Measurements from ENCODE around the gene LANCL2. TPM values are rescaled to one million over a fixed set of nuclear protein-coding genes. Genes with fewer than 3 reads are reported as not detected.

The LANCL2 gene
- total RNA-seq, 2 donors from 2014 or later: 6.6 to 11.4 TPM

DNA sequence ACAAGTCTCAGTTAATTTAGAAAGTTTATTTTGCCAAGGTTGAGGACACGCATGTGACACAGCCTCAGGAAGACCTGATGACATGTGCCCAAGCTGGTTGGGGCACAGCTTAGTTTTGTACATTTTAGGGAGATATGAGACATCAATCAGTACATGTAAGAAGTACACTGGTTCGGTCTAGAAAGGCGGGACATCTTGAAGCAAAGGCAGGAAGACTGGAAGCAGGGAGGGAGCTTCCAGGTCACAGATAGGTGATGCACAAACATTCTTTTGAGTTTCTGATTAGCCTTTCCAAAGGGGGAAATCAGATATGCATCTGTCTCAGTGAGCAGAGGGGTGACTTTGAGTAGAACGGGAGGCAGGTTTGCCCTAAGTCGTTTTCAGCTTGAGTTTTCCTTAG lies 29.4 kb upstream of the LANCL2 start:
- no peaks in the 10 kb centered on the region for H3K9me3 ChIP-seq
- H3K4me3 ChIP-seq: no peak overlapping the region
- ATAC-seq (ENCODE audit: insufficient number of reproducible peaks, low FRiP score, low read depth) (no peak), DNase-seq (ENCODE audit: low spot score) (no peak)
- no peak overlapping the region for H3K27ac ChIP-seq
- no peaks in the 10 kb centered on the region for H3K36me3 ChIP-seq
- H3K27me3 ChIP-seq (replicated peaks; ENCODE audit: insufficient read depth): no peaks in the 10 kb centered on the region
- H3K4me1 ChIP-seq (ENCODE audit: control insufficient read depth in 1 of 2, low read depth in 2 of 2): no peaks in the 10 kb centered on the region
- TF ChIP-seq, protein P1, sequence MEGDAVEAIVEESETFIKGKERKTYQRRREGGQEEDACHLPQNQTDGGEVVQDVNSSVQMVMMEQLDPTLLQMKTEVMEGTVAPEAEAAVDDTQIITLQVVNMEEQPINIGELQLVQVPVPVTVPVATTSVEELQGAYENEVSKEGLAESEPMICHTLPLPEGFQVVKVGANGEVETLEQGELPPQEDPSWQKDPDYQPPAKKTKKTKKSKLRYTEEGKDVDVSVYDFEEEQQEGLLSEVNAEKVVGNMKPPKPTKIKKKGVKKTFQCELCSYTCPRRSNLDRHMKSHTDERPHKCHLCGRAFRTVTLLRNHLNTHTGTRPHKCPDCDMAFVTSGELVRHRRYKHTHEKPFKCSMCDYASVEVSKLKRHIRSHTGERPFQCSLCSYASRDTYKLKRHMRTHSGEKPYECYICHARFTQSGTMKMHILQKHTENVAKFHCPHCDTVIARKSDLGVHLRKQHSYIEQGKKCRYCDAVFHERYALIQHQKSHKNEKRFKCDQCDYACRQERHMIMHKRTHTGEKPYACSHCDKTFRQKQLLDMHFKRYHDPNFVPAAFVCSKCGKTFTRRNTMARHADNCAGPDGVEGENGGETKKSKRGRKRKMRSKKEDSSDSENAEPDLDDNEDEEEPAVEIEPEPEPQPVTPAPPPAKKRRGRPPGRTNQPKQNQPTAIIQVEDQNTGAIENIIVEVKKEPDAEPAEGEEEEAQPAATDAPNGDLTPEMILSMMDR (IDR thresholded peaks at IDR 0.05): no peak

DNA sequence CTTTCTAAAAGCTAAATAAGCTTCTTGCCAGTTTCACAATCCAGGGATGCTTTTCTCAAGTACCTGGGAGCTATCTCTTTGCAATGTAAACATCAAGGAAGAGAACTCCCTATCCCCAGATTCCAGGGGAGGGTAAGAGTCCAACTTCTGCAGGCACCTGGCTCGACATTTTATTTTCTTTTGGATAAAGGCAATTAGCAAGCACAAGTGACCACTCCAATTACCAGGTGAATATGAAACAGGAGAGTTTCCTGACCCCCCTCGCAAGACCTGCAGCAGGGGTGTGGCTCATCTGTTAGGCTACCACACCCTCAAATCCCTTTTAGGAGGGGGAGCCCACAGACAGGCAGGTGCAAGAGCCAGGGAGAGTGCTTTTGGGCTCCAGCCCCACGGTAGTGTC lies 28.6 kb upstream of the LANCL2 start:
- no peak for DNase-seq (ENCODE audit: low spot score)
- Histone ChIP-seq H3K4me3 (no peak overlapping the region), H3K9me3 (no peaks in the 10 kb centered on the region), H3K36me3 (no peaks in the 10 kb centered on the region), H3K27me3 (replicated peaks; ENCODE audit: insufficient read depth) (no peaks in the 10 kb centered on the region), H3K27ac (no peak overlapping the region), H3K4me1 (ENCODE audit: control insufficient read depth in 1 of 2, low read depth in 2 of 2) (no peaks in the 10 kb centered on the region)
- ATAC-seq (ENCODE audit: insufficient number of reproducible peaks, low FRiP score, low read depth): no peak
- TF ChIP-seq, protein P1 (IDR thresholded peaks at IDR 0.05): no peak

DNA sequence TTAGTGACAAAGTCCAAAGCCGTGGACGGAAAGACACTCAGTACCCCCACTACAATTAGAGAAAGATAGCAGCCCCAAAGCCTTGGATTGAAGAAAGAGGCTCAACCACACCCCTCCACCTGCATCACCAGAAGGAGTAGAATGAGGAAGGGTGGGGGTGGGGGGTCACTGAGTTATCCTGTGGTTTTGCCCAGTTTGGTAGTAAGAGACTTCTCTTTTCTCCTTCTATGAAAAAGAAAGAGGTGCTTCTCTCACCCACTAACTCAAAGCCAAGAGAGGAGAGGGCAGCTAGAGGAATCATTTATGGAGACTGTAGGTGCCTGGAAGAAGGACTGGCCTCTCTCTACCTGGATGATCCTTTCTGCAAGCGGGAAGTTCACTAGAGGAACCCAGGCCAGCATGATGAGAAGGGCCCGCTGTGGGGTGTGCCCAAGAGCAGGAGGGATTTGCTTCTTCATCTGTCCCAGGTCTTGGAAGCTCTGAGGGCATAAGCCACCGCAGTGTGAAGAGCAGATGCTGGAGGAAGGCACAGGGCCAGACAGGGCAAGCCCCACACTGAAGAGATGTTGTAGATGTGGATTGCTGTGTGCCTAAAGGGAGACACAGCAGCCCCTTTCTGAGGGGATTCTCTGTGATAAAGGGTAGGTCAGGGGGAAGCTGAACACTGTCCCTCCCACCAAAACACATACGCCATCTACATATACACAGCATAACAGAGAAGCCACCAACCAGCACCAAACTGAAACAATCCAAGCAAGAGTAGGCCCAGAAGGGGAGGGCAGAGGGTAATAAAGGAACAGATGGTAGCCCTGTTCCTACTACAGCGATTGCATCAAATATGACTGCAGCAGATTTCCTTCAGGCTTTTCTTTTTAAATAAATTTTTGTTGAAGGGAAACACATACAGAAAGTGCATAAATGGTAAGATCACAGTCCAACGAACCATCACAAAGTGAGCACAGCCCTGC lies 25.8 kb upstream of the LANCL2 start:
- no peak overlapping the region for H3K4me3 ChIP-seq

DNA sequence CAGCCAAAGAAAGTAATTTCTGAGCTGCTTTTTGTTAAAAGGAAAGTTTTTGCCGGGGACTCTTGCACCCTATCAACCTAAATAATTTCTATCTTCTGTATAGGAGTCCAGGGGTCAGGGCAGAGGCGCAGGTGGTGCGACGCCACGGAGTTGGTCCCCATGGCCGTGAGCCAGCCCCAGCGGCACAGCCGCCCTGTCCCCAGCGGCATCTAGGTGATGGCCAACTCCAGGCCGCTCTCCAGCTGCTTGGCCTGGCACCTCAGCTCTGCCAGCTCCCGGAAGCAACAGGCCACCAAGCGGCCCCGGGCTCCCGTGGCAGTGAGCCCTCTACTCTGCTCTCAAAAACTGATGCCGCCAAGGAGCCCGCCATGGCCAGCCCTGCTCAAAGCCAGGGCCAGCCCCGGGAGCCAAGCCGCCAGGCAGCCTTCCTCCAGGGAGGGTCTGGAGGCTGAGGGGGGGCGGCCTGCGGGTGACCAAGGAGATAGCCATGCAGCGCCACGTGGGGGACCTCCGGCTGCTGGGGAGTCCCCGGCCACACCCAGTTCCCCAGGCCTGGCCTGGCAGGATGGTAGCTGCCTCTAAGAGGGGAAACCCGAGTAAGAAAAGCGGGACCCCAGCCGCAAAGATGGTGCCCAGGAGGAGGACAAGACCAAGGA lies 22.8 kb upstream of the LANCL2 start:
- Histone ChIP-seq H3K27ac (no peak overlapping the region), H3K4me3 (no peak overlapping the region), H3K9me3 (no peaks in the 10 kb centered on the region), H3K36me3 (no peaks in the 10 kb centered on the region), H3K4me1 (ENCODE audit: control insufficient read depth in 1 of 2, low read depth in 2 of 2) (no peaks in the 10 kb centered on the region), H3K27me3 (replicated peaks; ENCODE audit: insufficient read depth) (no peaks in the 10 kb centered on the region)
- no peak for DNase-seq (ENCODE audit: low spot score)
- TF ChIP-seq, protein P1 (IDR thresholded peaks at IDR 0.05): no peak
- no peak for ATAC-seq (ENCODE audit: insufficient number of reproducible peaks, low FRiP score, low read depth)

More for the DNA sequence above, 25.8 kb upstream of the LANCL2 start:
- Histone ChIP-seq H3K9me3 (no peaks in the 10 kb centered on the region), H3K27me3 (replicated peaks; ENCODE audit: insufficient read depth) (no peaks in the 10 kb centered on the region), H3K4me1 (ENCODE audit: control insufficient read depth in 1 of 2, low read depth in 2 of 2) (no peaks in the 10 kb centered on the region), H3K27ac (no peak overlapping the region), H3K36me3 (no peaks in the 10 kb centered on the region)
- TF ChIP-seq, protein P1 (IDR thresholded peaks at IDR 0.05): no peak
- ATAC-seq (ENCODE audit: insufficient number of reproducible peaks, low FRiP score, low read depth): no peak
- no peak for DNase-seq (ENCODE audit: low spot score)
